A673 (cell line): ENCODE measurements around the gene PROC. TPM values are rescaled to one million over a fixed set of nuclear protein-coding genes. Genes with fewer than 3 reads are reported as not detected.

ENCODE experiments used
- BruUV-seq: library from RNA; stranded (reverse); fragments of 400-500 nt; replicated peaks from 2 replicates; lab custom pipeline; 2021; lab: Mats Ljungman, UMichigan
- CTCF ChIA-PET: fragments of 300-600 bp; sonication (Branson Sonifier 250); formaldehyde crosslinking; loops from one replicate; lab custom pipeline; 2022; ENCODE audit warnings: antibody characterized with exemption; lab: Charles Lee
- POLR2A ChIA-PET: fragments of 300-600 bp; sonication (Branson Sonifier 250); formaldehyde crosslinking; loops from one replicate; lab custom pipeline; 2022; ENCODE audit warnings: antibody characterized with exemption; ENCODE audit not compliant: low non-redundant PET; lab: Charles Lee
- DNase-seq: peaks from one replicate; pipeline ENCODE4 v3.0.0-alpha.2; 2015; ENCODE audit warnings: low spot score
- H3K27ac ChIP-seq: fragments of 200-600 bp; sonication (generic); 2 replicates; pipeline ENCODE4 v1.5.1; 2016; ENCODE audit warnings: mixed run types, low read depth, mild to moderate bottlenecking, mixed read lengths, antibody characterized with exemption, low read length; ENCODE audit not compliant: poor library complexity, severe bottlenecking
- H3K27me3 ChIP-seq: fragments of 200-600 bp; sonication (generic); replicated peaks from 2 replicates; pipeline ENCODE4 v1.6.1; 2017; ENCODE audit warnings: mixed run types, low read depth, mild to moderate bottlenecking, mixed read lengths, antibody characterized with exemption, low read length; ENCODE audit not compliant: insufficient read depth, poor library complexity
- H3K36me3 ChIP-seq: fragments of 200-600 bp; sonication (generic); 2 replicates; pipeline ENCODE4 v1.6.1; 2016; ENCODE audit warnings: mixed run types, mild to moderate bottlenecking, mixed read lengths, antibody characterized with exemption, low read length; ENCODE audit not compliant: insufficient read depth, poor library complexity, severe bottlenecking
- H3K4me1 ChIP-seq: fragments of 200-600 bp; sonication (generic); 2 replicates; pipeline ENCODE4 v1.6.1; 2017; ENCODE audit warnings: mixed run types, mild to moderate bottlenecking, mixed read lengths, antibody characterized with exemption, low read length; ENCODE audit not compliant: insufficient read depth, poor library complexity, severe bottlenecking
- H3K4me3 ChIP-seq: fragments of 200-600 bp; sonication (generic); 2 replicates; pipeline ENCODE4 v1.5.1; 2016; ENCODE audit warnings: low read depth, mixed run types, mild to moderate bottlenecking, mixed read lengths, low read length; ENCODE audit not compliant: poor library complexity, severe bottlenecking
- H3K9me3 ChIP-seq: fragments of 200-600 bp; sonication (generic); 2 replicates; pipeline ENCODE4 v1.6.1; 2016; ENCODE audit warnings: mixed run types, low read depth, mild to moderate bottlenecking, mixed read lengths, antibody characterized with exemption, low read length; ENCODE audit not compliant: poor library complexity, severe bottlenecking
- EZH2 ChIP-seq: fragments of 200-600 bp; sonication (generic); IDR thresholded peaks from 2 replicates; pipeline ENCODE4 v1.6.1; 2017; ENCODE audit warnings: borderline replicate concordance, low read depth, mild to moderate bottlenecking, mixed read lengths, antibody characterized with exemption, low read length; ENCODE audit not compliant: poor library complexity, severe bottlenecking
- intact Hi-C: fragments of 100-400 bp; cut with micrococcal nuclease; formaldehyde crosslinking; loops from one replicate; pipeline ENCODE4 v1.10.0; 2022; ENCODE audit not compliant: unreplicated experiment
- total RNA-seq: library from RNA; stranded (reverse); gene quantifications from 2 replicates; pipeline ENCODE4 v1.2.3, GENCODE V29; 2021
- TF ChIP-seq, protein P1 (sequence below): fragments of 300-800, 200-600 bp; sonication (generic); conservative IDR thresholded peaks from 2 replicates; pipeline ENCODE4 v1.5.1; 2017; ENCODE audit warnings: low read depth, mild to moderate bottlenecking, antibody characterized with exemption, low read length, moderate library complexity, mixed read lengths

The PROC gene
- total RNA-seq, 1 experiment from 2014 or later, result not detected

DNA sequence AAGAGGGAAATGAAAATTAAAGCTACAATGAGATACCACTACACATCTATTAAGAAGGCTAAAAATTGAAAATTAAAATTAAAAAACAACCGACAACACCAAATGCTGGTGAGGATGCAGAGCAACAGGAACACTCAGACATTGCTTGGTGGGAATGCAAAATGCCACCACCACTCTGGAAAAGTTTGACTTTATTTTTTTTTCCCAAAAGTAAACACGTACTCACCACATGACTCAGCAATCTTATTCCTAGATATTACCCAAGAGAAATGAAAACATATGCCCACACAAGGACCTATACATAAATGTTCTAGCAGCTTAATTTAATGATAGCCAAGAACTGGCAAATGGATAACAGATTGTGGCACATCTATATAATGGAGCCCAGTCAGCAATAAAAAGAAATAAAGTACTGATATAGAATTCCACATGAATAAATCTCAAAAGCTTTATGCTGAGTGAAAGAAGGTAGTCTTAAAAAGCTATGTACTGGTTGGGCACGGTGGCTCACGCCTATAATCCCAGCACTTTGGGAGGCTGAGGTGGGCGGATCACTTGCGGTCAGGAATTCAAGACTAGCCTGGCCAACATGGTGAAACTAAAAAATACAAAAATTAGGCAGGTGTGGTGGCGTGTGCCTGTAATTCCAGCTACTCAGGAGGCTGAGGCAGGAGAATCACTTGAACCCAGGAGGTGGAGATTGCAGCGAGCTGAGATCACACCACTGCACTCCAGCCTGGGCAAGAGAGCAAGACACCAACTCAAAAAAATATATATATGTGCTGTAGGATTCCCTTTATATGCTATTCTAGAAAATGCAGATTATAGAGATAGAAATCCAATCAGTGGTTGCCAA, 4.2 kb upstream of the PROC start:
- intact Hi-C loops, result no loop called here
- DNase-seq, result peak; percentile 41
- TF ChIP-seq, protein P1, sequence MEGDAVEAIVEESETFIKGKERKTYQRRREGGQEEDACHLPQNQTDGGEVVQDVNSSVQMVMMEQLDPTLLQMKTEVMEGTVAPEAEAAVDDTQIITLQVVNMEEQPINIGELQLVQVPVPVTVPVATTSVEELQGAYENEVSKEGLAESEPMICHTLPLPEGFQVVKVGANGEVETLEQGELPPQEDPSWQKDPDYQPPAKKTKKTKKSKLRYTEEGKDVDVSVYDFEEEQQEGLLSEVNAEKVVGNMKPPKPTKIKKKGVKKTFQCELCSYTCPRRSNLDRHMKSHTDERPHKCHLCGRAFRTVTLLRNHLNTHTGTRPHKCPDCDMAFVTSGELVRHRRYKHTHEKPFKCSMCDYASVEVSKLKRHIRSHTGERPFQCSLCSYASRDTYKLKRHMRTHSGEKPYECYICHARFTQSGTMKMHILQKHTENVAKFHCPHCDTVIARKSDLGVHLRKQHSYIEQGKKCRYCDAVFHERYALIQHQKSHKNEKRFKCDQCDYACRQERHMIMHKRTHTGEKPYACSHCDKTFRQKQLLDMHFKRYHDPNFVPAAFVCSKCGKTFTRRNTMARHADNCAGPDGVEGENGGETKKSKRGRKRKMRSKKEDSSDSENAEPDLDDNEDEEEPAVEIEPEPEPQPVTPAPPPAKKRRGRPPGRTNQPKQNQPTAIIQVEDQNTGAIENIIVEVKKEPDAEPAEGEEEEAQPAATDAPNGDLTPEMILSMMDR, result no peak
- TF ChIP-seq EZH2, result no peak

DNA sequence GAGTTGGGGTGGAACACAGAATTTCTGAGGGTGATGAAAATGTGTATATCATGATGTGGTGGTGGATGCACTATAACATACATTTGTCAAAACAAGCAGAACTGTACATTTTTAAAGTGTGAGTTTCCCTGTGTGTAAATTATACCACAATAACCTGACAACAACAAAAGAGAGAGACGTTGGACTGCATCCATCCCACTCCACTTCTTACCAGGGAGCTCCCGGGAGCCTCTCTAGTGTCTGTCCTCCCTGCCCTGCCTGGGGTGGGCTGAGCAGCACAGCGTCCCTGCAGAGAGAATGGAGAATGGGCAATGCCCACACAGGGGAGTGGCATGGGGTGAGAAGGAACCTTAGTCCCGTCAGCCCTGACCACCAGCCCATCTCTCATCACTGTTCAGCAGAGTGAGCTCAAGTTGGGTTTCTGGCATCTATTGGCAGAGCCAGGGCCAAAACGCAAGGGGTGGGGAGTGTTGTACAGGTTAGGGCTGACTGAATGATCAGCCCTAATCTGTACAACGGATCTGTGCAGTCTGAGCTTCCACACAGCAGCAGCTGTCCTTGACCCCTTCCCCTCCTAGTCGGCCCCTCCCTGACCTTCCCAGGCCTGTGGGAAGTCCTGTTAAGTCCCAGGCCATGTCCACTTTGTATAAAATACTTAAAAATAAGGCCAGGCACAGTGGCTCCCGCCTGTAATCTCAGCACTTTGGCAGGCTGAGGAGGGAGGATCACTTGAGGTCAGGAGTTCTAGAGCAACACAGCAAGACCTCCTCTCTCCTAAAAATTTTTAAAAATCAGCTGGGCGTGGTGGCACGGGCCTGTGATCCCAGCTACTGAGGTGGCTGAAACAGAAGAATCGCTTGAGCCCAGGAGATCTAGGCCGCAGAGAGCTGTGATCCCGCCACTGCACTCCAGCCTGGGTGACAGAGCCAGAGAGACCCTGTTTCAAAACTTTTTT, 3.3 kb upstream of the PROC start:
- H3K9me3 ChIP-seq, result peaks cover 8% of the 10 kb centered on the region
- no peak overlapping the region for H3K27ac ChIP-seq
- peaks cover 42% of the 10 kb centered on the region for H3K4me1 ChIP-seq
- no peaks in the 10 kb centered on the region for H3K36me3 ChIP-seq
- BruUV-seq, result no TSS peak
- ChIA-PET CTCF (no interaction called here), POLR2A (no interaction called here)
- DNase-seq, result no peak
- TF ChIP-seq, protein P1, result no peak
- no peak for TF ChIP-seq EZH2
- no peaks in the 10 kb centered on the region for H3K27me3 ChIP-seq
- intact Hi-C loops, result no loop called here
- H3K4me3 ChIP-seq, result no peak overlapping the region

More for the DNA sequence above, 4.2 kb upstream of the PROC start:
- H3K4me3 ChIP-seq, result no peak overlapping the region
- no peaks in the 10 kb centered on the region for H3K27me3 ChIP-seq
- POLR2A ChIA-PET, result no interaction called here
- peaks cover 35% of the 10 kb centered on the region for H3K4me1 ChIP-seq
- no TSS peak for BruUV-seq
- CTCF ChIA-PET, result no interaction called here
- no peaks in the 10 kb centered on the region for H3K36me3 ChIP-seq
- peaks cover 8% of the 10 kb centered on the region for H3K9me3 ChIP-seq
- H3K27ac ChIP-seq, result peak overlapping the region; percentile 36

DNA sequence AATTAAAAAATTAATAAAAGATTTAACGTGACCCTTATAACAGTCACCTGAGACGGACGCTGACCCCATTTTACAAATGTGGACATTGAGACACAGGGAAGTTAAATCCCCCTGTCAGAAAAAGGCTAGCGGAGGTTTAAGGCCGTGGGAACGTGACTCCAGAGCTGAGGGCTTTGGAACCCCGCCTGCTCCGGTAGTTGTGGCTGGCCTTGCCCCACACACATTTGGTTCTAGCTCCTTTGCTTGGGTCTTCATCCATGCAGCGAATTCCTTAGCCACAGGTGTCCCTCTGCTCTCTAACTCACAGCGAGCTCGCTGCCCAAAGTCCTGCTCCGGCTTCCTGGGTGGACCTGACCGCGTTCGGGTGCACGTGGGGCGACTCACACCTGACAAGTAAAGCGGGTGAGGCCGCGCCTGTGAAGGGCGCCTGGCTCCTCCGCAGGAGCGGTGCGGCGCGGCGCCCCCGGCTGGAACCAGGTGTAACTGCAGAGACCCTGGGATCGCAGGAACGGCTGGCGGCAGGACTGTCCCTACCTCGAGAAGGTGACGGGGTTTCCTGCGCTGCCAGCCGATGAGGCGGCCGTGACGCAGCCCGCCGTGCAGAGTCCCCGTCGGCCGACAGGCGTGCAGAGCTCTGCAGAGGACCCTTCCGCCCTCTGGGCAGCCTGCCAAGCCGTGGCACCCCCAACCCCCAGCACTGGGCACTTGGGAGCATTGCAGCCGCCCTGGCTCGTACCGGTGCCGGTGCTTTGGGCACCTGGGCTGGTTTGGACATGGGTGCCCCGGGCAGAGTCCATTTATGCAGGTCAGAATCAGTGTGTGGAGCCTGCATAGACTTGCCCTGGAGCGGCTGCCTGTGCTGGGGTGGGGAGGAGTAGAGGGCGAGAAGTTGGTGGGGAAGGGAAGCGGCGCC, 2.4 kb upstream of the PROC start:
- ChIA-PET POLR2A (no interaction called here), CTCF (no interaction called here)
- no peak overlapping the region for H3K27ac ChIP-seq
- no peak for DNase-seq
- H3K36me3 ChIP-seq, result no peaks in the 10 kb centered on the region
- peaks cover 8% of the 10 kb centered on the region for H3K9me3 ChIP-seq
- no peak for TF ChIP-seq EZH2
- TF ChIP-seq, protein P1, result peak; percentile 48
- H3K27me3 ChIP-seq, result no peaks in the 10 kb centered on the region
- H3K4me1 ChIP-seq, result peaks cover 37% of the 10 kb centered on the region
- H3K4me3 ChIP-seq, result no peak overlapping the region
- BruUV-seq, result no TSS peak
- intact Hi-C loops, result no loop called here
